Measurements from ENCODE around the gene GALNT14.
"Not testable (repeated sequence)": the region's sequence is repeated elsewhere in the genome, so short reads cannot be mapped to it uniquely, and the experiment has no call there.

Gene GALNT14

GRCh38 chr2:31138037-31138962 is at the start of gene GALNT14:
TSS of gene GALNT14 (minus strand) at chr2:31138440. CDS start at chr2:31138086, 354 bp downstream.
- Mint-ChIP-seq H3K27me3 (peaks cover 72% of the 10 kb centered on the region), H3K27ac (no peak within 1 kb of the TSS), H3K4me3 (peak within 1 kb of the TSS; percentile 73), H3K9me3 (no peaks in the 10 kb centered on the region), H3K36me3 (ENCODE audit: low read depth) (no peaks in the 10 kb centered on the region), H3K4me1 (ENCODE audit: low read depth) (peaks cover 10% of the 10 kb centered on the region)
- DNase-seq, result peak; percentile 70

- Mint-ChIP-seq H3K4me3 (no peak overlapping the region), H3K36me3 (ENCODE audit: low read depth) (no peaks in the 10 kb centered on the region), H3K27ac (no peak overlapping the region), H3K4me1 (ENCODE audit: low read depth) (no peaks in the 10 kb centered on the region), H3K27me3 (no peaks in the 10 kb centered on the region), H3K9me3 (no peaks in the 10 kb centered on the region)
- no peak for DNase-seq
Measured at GRCh38 chr2:31187166-31187565, 48.9 kb upstream of the GALNT14 start.

- not testable (repeated sequence) for H3K27me3 Mint-ChIP-seq; H3K4me1 Mint-ChIP-seq (ENCODE audit: low read depth); H3K4me3 Mint-ChIP-seq; DNase-seq; H3K9me3 Mint-ChIP-seq; H3K27ac Mint-ChIP-seq; H3K36me3 Mint-ChIP-seq (ENCODE audit: low read depth)
Measured at GRCh38 chr2:31183973-31184372, 45.7 kb upstream of the GALNT14 start.

GRCh38 chr2:31176742-31177141 is 38.5 kb upstream of the GALNT14 start:
- no peaks in the 10 kb centered on the region for H3K4me1 Mint-ChIP-seq (ENCODE audit: low read depth)
- no peaks in the 10 kb centered on the region for H3K27me3 Mint-ChIP-seq
- no peaks in the 10 kb centered on the region for H3K9me3 Mint-ChIP-seq
- no peak overlapping the region for H3K4me3 Mint-ChIP-seq
- no peaks in the 10 kb centered on the region for H3K36me3 Mint-ChIP-seq (ENCODE audit: low read depth)
- no peak for DNase-seq
- no peak overlapping the region for H3K27ac Mint-ChIP-seq

GRCh38 chr2:31171142-31171541 is 32.9 kb upstream of the GALNT14 start:
- Mint-ChIP-seq H3K9me3 (no peaks in the 10 kb centered on the region), H3K36me3 (ENCODE audit: low read depth) (no peaks in the 10 kb centered on the region), H3K4me1 (ENCODE audit: low read depth) (no peaks in the 10 kb centered on the region), H3K27ac (no peak overlapping the region), H3K4me3 (no peak overlapping the region), H3K27me3 (no peaks in the 10 kb centered on the region)
- DNase-seq, result no peak

GRCh38 chr2:31170071-31170698 is 31.9 kb upstream of the GALNT14 start:
- no peaks in the 10 kb centered on the region for H3K9me3 Mint-ChIP-seq
- H3K36me3 Mint-ChIP-seq (ENCODE audit: low read depth), result no peaks in the 10 kb centered on the region
- H3K4me1 Mint-ChIP-seq (ENCODE audit: low read depth), result no peaks in the 10 kb centered on the region
- no peaks in the 10 kb centered on the region for H3K27me3 Mint-ChIP-seq
- DNase-seq, result peak; percentile 52
- H3K4me3 Mint-ChIP-seq, result no peak overlapping the region
- H3K27ac Mint-ChIP-seq, result no peak overlapping the region

- no peaks in the 10 kb centered on the region for H3K4me1 Mint-ChIP-seq (ENCODE audit: low read depth)
- no peaks in the 10 kb centered on the region for H3K9me3 Mint-ChIP-seq
- H3K36me3 Mint-ChIP-seq (ENCODE audit: low read depth), result no peaks in the 10 kb centered on the region
- DNase-seq, result no peak
- H3K27me3 Mint-ChIP-seq, result no peaks in the 10 kb centered on the region
- H3K27ac Mint-ChIP-seq, result no peak overlapping the region
- no peak overlapping the region for H3K4me3 Mint-ChIP-seq
Measured at GRCh38 chr2:31168291-31168690, 30.1 kb upstream of the GALNT14 start.

GRCh38 chr2:31166925-31167324 is 28.7 kb upstream of the GALNT14 start:
- Mint-ChIP-seq H3K4me3 (no peak overlapping the region), H3K27ac (no peak overlapping the region), H3K27me3 (no peaks in the 10 kb centered on the region), H3K9me3 (no peaks in the 10 kb centered on the region), H3K4me1 (ENCODE audit: low read depth) (no peaks in the 10 kb centered on the region), H3K36me3 (ENCODE audit: low read depth) (no peaks in the 10 kb centered on the region)
- DNase-seq, result no peak

- Mint-ChIP-seq H3K27ac (no peak overlapping the region), H3K4me1 (ENCODE audit: low read depth) (no peaks in the 10 kb centered on the region), H3K4me3 (no peak overlapping the region), H3K9me3 (no peaks in the 10 kb centered on the region), H3K36me3 (ENCODE audit: low read depth) (no peaks in the 10 kb centered on the region), H3K27me3 (no peaks in the 10 kb centered on the region)
- no peak for DNase-seq
Measured at GRCh38 chr2:31163011-31163539, 24.8 kb upstream of the GALNT14 start.

- Mint-ChIP-seq H3K27ac (no peak overlapping the region), H3K36me3 (ENCODE audit: low read depth) (no peaks in the 10 kb centered on the region), H3K4me1 (ENCODE audit: low read depth) (no peaks in the 10 kb centered on the region), H3K9me3 (no peaks in the 10 kb centered on the region), H3K4me3 (no peak overlapping the region), H3K27me3 (no peaks in the 10 kb centered on the region)
- DNase-seq, result no peak
Measured at GRCh38 chr2:31161637-31162036, 23.4 kb upstream of the GALNT14 start.

- Mint-ChIP-seq H3K36me3 (ENCODE audit: low read depth) (no peaks in the 10 kb centered on the region), H3K4me3 (no peak overlapping the region), H3K9me3 (no peaks in the 10 kb centered on the region), H3K4me1 (ENCODE audit: low read depth) (no peaks in the 10 kb centered on the region), H3K27ac (no peak overlapping the region), H3K27me3 (peaks cover 9% of the 10 kb centered on the region)
- DNase-seq, result no peak
Measured at GRCh38 chr2:31151501-31151900, 13.3 kb upstream of the GALNT14 start.

GRCh38 chr2:31150120-31150670 is 12.0 kb upstream of the GALNT14 start:
- H3K4me1 Mint-ChIP-seq (ENCODE audit: low read depth), result no peaks in the 10 kb centered on the region
- H3K4me3 Mint-ChIP-seq, result no peak overlapping the region
- no peak overlapping the region for H3K27ac Mint-ChIP-seq
- H3K27me3 Mint-ChIP-seq, result peaks cover 9% of the 10 kb centered on the region
- no peak for DNase-seq
- no peaks in the 10 kb centered on the region for H3K36me3 Mint-ChIP-seq (ENCODE audit: low read depth)
- H3K9me3 Mint-ChIP-seq, result no peaks in the 10 kb centered on the region

GRCh38 chr2:31148514-31148913 is 10.3 kb upstream of the GALNT14 start:
- H3K4me1 Mint-ChIP-seq (ENCODE audit: low read depth), result no peaks in the 10 kb centered on the region
- no peak overlapping the region for H3K27ac Mint-ChIP-seq
- no peaks in the 10 kb centered on the region for H3K9me3 Mint-ChIP-seq
- H3K36me3 Mint-ChIP-seq (ENCODE audit: low read depth), result no peaks in the 10 kb centered on the region
- DNase-seq, result no peak
- H3K4me3 Mint-ChIP-seq, result no peak overlapping the region
- H3K27me3 Mint-ChIP-seq, result peaks cover 13% of the 10 kb centered on the region

GRCh38 chr2:31147645-31148044 is 9.4 kb upstream of the GALNT14 start:
- H3K27ac Mint-ChIP-seq, result no peak overlapping the region
- no peaks in the 10 kb centered on the region for H3K4me1 Mint-ChIP-seq (ENCODE audit: low read depth)
- no peaks in the 10 kb centered on the region for H3K36me3 Mint-ChIP-seq (ENCODE audit: low read depth)
- H3K9me3 Mint-ChIP-seq, result no peaks in the 10 kb centered on the region
- no peak for DNase-seq
- no peak overlapping the region for H3K4me3 Mint-ChIP-seq
- peaks cover 13% of the 10 kb centered on the region for H3K27me3 Mint-ChIP-seq

- Mint-ChIP-seq H3K36me3 (ENCODE audit: low read depth) (no peaks in the 10 kb centered on the region), H3K27me3 (peaks cover 41% of the 10 kb centered on the region), H3K4me1 (ENCODE audit: low read depth) (peaks cover 4% of the 10 kb centered on the region), H3K9me3 (no peaks in the 10 kb centered on the region), H3K4me3 (no peak overlapping the region), H3K27ac (no peak overlapping the region)
- no peak for DNase-seq
Measured at GRCh38 chr2:31142110-31142509, 3.9 kb upstream of the GALNT14 start.
